SU-DHL-6 (cell line): ENCODE data around the gene YBX3.

Experiments used
- H2AFZ ChIP-seq: fragments of 200-600 bp; sonication (generic); 2 replicates; pipeline ENCODE4 v1.6.1; 2014; ENCODE audit warnings: low read depth, mild to moderate bottlenecking, moderate library complexity, mixed read lengths, antibody characterized with exemption, low read length; ENCODE audit not compliant: severe bottlenecking
- H3F3A ChIP-seq: fragments of 200-600 bp; shearing (Covaris generic); 2 replicates; pipeline ENCODE4 v1.6.0; 2016; ENCODE audit warnings: antibody characterized with exemption, mild to moderate bottlenecking; ENCODE audit not compliant: insufficient read depth
- H3K27ac ChIP-seq: fragments of 200-600 bp; sonication (generic); 2 replicates; pipeline ENCODE4 v1.5.1; 2016; ENCODE audit warnings: low read depth, mild to moderate bottlenecking, low read length, moderate library complexity, mixed read lengths
- H3K27me3 ChIP-seq: fragments of 200-600 bp; sonication (generic), shearing (Covaris generic); 2 replicates; pipeline ENCODE4 v1.6.0; 2014; ENCODE audit warnings: mild to moderate bottlenecking, low read length
- H3K36me3 ChIP-seq: fragments of 200-600 bp; sonication (generic); 2 replicates; pipeline ENCODE4 v1.6.1; 2014; ENCODE audit warnings: mild to moderate bottlenecking, low read length, mixed read lengths
- H3K4me2 ChIP-seq: fragments of 300-600, 200-600 bp; shearing (Covaris generic), sonication (generic); 2 replicates; pipeline ENCODE4 v1.6.0; 2014; ENCODE audit warnings: low read length, low read depth, mild to moderate bottlenecking; ENCODE audit not compliant: poor library complexity, severe bottlenecking
- H3K4me3 ChIP-seq: fragments of 200-600 bp; sonication (generic); 2 replicates; pipeline ENCODE4 v1.5.1; 2014; ENCODE audit warnings: antibody characterized with exemption, low read length, mild to moderate bottlenecking, mixed read lengths; ENCODE audit not compliant: insufficient read depth, poor library complexity, severe bottlenecking
- H3K79me2 ChIP-seq: fragments of 200-600 bp; sonication (generic); 2 replicates; pipeline ENCODE4 v1.6.1; 2014; ENCODE audit warnings: mild to moderate bottlenecking, low read length, moderate library complexity; ENCODE audit not compliant: insufficient read depth
- H3K9ac ChIP-seq: fragments of 200-600 bp; sonication (generic); 2 replicates; pipeline ENCODE4 v1.7.0; 2014; ENCODE audit warnings: mild to moderate bottlenecking, low read length
- H3K9me2 ChIP-seq: fragments of 200-600 bp; sonication (generic); replicated peaks from 2 replicates; pipeline ENCODE4 v1.6.1; 2014; ENCODE audit warnings: low read length; ENCODE audit not compliant: insufficient read depth
- H3K9me3 ChIP-seq: fragments of 200-600 bp; sonication (generic); 2 replicates; pipeline ENCODE4 v1.6.1; 2014; ENCODE audit warnings: low read length, mixed read lengths; ENCODE audit not compliant: insufficient read depth
- H4K20me1 ChIP-seq: fragments of 200-600 bp; sonication (generic); 2 replicates; pipeline ENCODE4 v1.6.1; 2014; ENCODE audit warnings: low read depth, mild to moderate bottlenecking, antibody characterized with exemption, low read length, moderate library complexity, mixed read lengths
- EZH2phosphoT487 ChIP-seq: fragments of 200-600 bp; sonication (generic), shearing (Covaris generic); conservative IDR thresholded peaks from 2 replicates; pipeline ENCODE4 v1.6.1; 2018; ENCODE audit warnings: mild to moderate bottlenecking, antibody characterized with exemption, low read length, moderate library complexity, mixed read lengths
- TF ChIP-seq, protein P1 (sequence below): fragments of 200-600 bp; sonication (generic); IDR thresholded peaks from one replicate; pipeline ENCODE4 v1.5.1; 2017; ENCODE audit warnings: antibody characterized with exemption, mild to moderate bottlenecking, low read length, moderate library complexity; ENCODE audit not compliant: insufficient read depth, poor library complexity, severe bottlenecking

YBX3 gene

DNA sequence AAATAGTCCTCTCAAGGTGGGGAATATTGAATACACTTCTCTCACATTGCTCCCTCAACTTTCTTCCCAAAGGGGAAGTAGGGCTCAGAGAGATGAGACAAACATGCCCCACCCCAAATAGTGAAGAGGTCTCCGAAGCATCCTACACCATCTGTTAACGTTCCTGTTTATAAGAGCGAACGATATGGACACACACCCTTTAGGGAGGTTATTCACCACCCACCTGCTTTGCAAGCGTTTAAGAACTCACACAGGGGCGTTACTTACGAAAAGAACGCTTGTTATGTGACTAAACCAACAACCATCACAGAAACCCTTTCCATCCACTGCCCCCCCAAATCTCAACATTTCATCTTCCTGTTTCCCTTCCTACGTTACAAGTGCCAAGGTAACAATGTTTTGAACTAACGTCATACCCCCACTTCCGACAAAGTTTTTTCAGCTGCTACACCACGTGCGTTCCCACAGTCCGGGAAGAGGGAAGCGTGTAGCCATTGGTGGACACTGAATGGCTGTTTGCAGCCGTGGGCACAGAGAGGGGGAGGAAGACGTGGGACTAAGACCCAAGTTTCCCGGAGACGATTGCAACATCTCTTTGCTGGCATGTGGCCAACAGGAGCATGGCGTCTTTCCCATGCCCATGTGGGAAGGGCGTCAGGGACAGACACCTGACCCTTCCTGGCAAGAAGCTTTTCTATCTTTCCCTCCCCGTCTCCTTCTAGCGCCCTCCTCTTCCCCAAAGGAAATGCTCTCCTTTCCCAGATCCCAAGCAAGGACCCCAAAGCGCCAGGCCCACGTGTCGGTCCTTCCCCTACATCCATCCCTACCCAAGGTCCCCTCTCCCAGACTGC lies 1.2 kb downstream of the YBX3 start:
- Histone ChIP-seq H3K4me2 (no peak overlapping the region), H3K9me3 (no peaks in the 10 kb centered on the region), H3K4me3 (no peak overlapping the region), H3K36me3 (no peaks in the 10 kb centered on the region), H2AFZ (no peak overlapping the region), H4K20me1 (no peaks in the 10 kb centered on the region), H3K9me2 (no peaks in the 10 kb centered on the region), H3F3A (no peaks in the 10 kb centered on the region), H3K27ac (no peak overlapping the region), H3K9ac (no peak overlapping the region), H3K79me2 (no peaks in the 10 kb centered on the region), H3K27me3 (no peaks in the 10 kb centered on the region)
- TF ChIP-seq EZH2phosphoT487: no peak
- TF ChIP-seq, protein P1, sequence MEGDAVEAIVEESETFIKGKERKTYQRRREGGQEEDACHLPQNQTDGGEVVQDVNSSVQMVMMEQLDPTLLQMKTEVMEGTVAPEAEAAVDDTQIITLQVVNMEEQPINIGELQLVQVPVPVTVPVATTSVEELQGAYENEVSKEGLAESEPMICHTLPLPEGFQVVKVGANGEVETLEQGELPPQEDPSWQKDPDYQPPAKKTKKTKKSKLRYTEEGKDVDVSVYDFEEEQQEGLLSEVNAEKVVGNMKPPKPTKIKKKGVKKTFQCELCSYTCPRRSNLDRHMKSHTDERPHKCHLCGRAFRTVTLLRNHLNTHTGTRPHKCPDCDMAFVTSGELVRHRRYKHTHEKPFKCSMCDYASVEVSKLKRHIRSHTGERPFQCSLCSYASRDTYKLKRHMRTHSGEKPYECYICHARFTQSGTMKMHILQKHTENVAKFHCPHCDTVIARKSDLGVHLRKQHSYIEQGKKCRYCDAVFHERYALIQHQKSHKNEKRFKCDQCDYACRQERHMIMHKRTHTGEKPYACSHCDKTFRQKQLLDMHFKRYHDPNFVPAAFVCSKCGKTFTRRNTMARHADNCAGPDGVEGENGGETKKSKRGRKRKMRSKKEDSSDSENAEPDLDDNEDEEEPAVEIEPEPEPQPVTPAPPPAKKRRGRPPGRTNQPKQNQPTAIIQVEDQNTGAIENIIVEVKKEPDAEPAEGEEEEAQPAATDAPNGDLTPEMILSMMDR: no peak

DNA sequence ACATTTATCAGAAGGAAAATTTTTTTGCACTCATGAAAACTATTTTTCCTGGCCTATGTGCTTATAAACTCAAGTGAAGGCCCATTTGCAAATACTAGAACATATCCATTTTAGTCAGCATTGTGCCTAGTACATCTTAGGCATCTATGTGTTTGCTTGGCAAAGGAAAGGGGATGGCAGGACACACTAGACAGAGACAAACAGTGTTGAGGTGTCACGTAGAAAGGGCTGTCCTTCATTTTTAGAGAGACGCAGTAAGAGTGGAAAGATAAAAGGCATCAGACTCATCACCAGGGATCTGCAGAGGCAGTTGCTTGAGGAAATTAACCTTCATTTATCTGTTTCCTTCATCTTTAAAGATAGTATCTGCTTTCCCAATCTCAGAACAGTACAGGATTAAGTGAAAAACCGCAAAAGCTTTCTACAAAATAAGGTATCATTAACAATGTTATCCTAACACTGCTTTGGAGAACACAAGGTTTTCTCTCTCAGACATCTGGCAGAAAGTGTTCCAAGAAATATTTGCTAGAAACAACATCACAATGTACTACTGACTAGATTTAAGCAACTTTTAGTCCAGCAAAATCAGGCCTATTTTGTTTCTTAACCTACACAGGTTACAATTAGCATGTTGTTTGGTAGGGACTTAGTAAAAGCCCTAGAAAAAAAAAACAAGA lies 2.0 kb downstream of the YBX3 start:
- H3K4me2 ChIP-seq: no peak overlapping the region
- no peak overlapping the region for H3K9ac ChIP-seq
- no peak overlapping the region for H3K4me3 ChIP-seq
- no peaks in the 10 kb centered on the region for H3K27me3 ChIP-seq
- H3K9me3 ChIP-seq: no peaks in the 10 kb centered on the region
- H4K20me1 ChIP-seq: no peaks in the 10 kb centered on the region
- H3K79me2 ChIP-seq: no peaks in the 10 kb centered on the region
- TF ChIP-seq EZH2phosphoT487: no peak
- TF ChIP-seq, protein P1: no peak
- no peak overlapping the region for H3K27ac ChIP-seq
- no peaks in the 10 kb centered on the region for H3K36me3 ChIP-seq
- H3F3A ChIP-seq: no peaks in the 10 kb centered on the region
- H2AFZ ChIP-seq: no peak overlapping the region
- no peaks in the 10 kb centered on the region for H3K9me2 ChIP-seq

DNA sequence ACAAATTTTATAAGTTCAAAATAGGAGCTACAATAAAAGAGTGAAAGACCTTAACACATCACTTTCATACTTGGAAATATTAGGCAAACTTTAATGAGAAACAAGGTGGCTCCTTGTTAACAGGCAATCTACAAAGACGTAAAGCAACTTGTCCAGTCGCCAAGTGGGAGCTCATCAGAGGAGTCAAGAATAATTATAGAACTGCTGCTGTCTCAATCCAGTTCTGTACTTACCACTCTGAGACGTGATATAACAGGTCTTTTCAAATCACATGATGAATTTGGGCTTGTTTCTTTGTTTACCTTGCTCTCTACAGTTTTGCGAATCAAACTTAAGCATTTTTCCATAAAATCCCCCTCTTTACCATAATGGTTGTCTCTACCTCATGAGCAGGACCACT lies 3.6 kb downstream of the YBX3 start:
- H3F3A ChIP-seq: no peaks in the 10 kb centered on the region
- no peak overlapping the region for H3K9ac ChIP-seq
- H3K27ac ChIP-seq: no peak overlapping the region
- no peaks in the 10 kb centered on the region for H3K27me3 ChIP-seq
- no peak overlapping the region for H3K4me3 ChIP-seq
- H3K4me2 ChIP-seq: no peak overlapping the region
- no peaks in the 10 kb centered on the region for H4K20me1 ChIP-seq
- H3K9me2 ChIP-seq: no peaks in the 10 kb centered on the region
- no peaks in the 10 kb centered on the region for H3K36me3 ChIP-seq
- H3K79me2 ChIP-seq: no peaks in the 10 kb centered on the region
- H2AFZ ChIP-seq: no peak overlapping the region
- H3K9me3 ChIP-seq: no peaks in the 10 kb centered on the region
- TF ChIP-seq EZH2phosphoT487: no peak

DNA sequence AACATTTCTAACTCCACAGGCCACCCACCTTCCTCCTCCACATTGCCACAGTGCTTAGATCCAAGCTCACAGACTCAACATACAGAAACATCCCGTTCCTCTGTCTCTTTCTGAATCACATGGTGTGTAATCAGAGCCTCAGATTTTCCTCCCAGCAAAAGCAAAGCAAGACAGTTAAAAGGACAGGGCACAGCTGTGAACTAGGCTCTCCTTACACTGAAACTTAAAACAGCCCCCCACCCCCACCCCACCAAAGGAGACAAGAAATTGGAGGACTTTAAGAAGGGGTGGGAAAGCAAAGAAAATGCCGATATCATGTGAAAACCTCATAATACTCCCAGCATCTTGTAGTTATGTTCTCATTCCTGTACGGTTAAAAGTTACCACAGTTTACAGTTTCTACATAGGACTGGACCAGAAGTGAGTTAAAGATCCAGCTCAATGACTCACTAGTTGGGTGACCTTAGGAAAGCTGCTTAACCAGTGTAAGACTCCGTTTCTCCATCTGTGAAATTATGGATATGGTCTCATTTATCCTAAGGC lies 4.8 kb downstream of the YBX3 start:
- no peak overlapping the region for H3K4me3 ChIP-seq
- H3K9me3 ChIP-seq: no peaks in the 10 kb centered on the region
- no peaks in the 10 kb centered on the region for H3F3A ChIP-seq
- TF ChIP-seq, protein P1: no peak
- H3K36me3 ChIP-seq: no peaks in the 10 kb centered on the region
- H3K27me3 ChIP-seq: no peaks in the 10 kb centered on the region
- H3K4me2 ChIP-seq: no peak overlapping the region
- no peaks in the 10 kb centered on the region for H4K20me1 ChIP-seq
- H3K79me2 ChIP-seq: no peaks in the 10 kb centered on the region
- no peak overlapping the region for H3K27ac ChIP-seq
- no peaks in the 10 kb centered on the region for H3K9me2 ChIP-seq
- no peak overlapping the region for H2AFZ ChIP-seq
- H3K9ac ChIP-seq: no peak overlapping the region
